Lower lobe of right lung (tissue), 2 donors: ENCODE measurements around the gene PLP2. TPM values are rescaled to one million over a fixed set of nuclear protein-coding genes. Genes with fewer than 3 reads are reported as not detected.
"Not testable (repeated sequence)": the region's sequence is repeated elsewhere in the genome, so short reads cannot be mapped to it uniquely, and the experiment has no call there.

Source experiments
- ATAC-seq, 2 donors: fragments of 200-7000 bp; cut with Tn5 transposase; one replicate each; pipeline ENCODE4 v1.9.1; 2020 to 2022; ENCODE audit warnings: mild to moderate bottlenecking in 2 of 2, moderate library complexity in 2 of 2
- DNase-seq: peaks from one replicate; pipeline ENCODE4 v3.0.0-alpha.2; 2020
- H3K27ac ChIP-seq: fragments of 200-600 bp; one replicate; pipeline ENCODE4 v1.8.0; 2022
- H3K27me3 ChIP-seq: fragments of 200-600 bp; one replicate; pipeline ENCODE4 v1.8.0; 2022; ENCODE audit warnings: low read depth
- H3K36me3 ChIP-seq: fragments of 200-600 bp; one replicate; pipeline ENCODE4 v1.8.0; 2022; ENCODE audit warnings: mild to moderate bottlenecking
- H3K4me1 ChIP-seq: fragments of 200-600 bp; one replicate; pipeline ENCODE4 v1.8.0; 2022
- H3K4me3 ChIP-seq: fragments of 200-600 bp; one replicate; pipeline ENCODE4 v1.8.0; 2022; ENCODE audit warnings: mild to moderate bottlenecking
- H3K9me3 ChIP-seq: fragments of 200-600 bp; one replicate; pipeline ENCODE4 v1.8.0; 2022
- CTCF ChIP-seq: fragments of 200-600 bp; IDR thresholded peaks from one replicate; pipeline ENCODE4 v1.8.0; 2022; ENCODE audit warnings: antibody characterized with exemption, mild to moderate bottlenecking
- intact Hi-C: fragments of 100-400 bp; cut with DNase I; formaldehyde crosslinking; loops from one replicate; pipeline ENCODE4 v1.11.0; 2022
- total RNA-seq: library from RNA; stranded (reverse); fragmentation: NEBNext Ultra II Directional; extraction: Animal tissue kit (Norgen Biotek cat#: 25700); gene quantifications from one replicate; pipeline ENCODE4 v1.2.1, GENCODE V29; 2021
- donor health status: DM: no; HTN: yes; CAD: no; lungs with severe emphysema.

The PLP2 gene
- total RNA-seq, 1 donor from 2014 or later = 91.8 TPM

- ATAC-seq (no peak), DNase-seq (no peak)
- no peaks in the 10 kb centered on the region for H3K27me3 ChIP-seq
- no peak overlapping the region for H3K27ac ChIP-seq
- no peaks in the 10 kb centered on the region for H3K4me1 ChIP-seq
- intact Hi-C loops = no loop called here
- H3K36me3 ChIP-seq = no peaks in the 10 kb centered on the region
- H3K4me3 ChIP-seq = no peak overlapping the region
- H3K9me3 ChIP-seq = no peaks in the 10 kb centered on the region
- TF ChIP-seq CTCF = no peak
Observed at GRCh38 chrX:49137492-49137891, 34.2 kb upstream of the PLP2 start.

GRCh38 chrX:49139713-49140112, 32.0 kb upstream of the PLP2 start:
- intact Hi-C loops = no loop called here
- Histone ChIP-seq H3K27me3 (no peaks in the 10 kb centered on the region), H3K27ac (no peak overlapping the region), H3K36me3 (no peaks in the 10 kb centered on the region), H3K4me3 (no peak overlapping the region), H3K9me3 (no peaks in the 10 kb centered on the region), H3K4me1 (no peaks in the 10 kb centered on the region)
- ATAC-seq = no peak
- TF ChIP-seq CTCF = no peak
- DNase-seq = no peak

DNA sequence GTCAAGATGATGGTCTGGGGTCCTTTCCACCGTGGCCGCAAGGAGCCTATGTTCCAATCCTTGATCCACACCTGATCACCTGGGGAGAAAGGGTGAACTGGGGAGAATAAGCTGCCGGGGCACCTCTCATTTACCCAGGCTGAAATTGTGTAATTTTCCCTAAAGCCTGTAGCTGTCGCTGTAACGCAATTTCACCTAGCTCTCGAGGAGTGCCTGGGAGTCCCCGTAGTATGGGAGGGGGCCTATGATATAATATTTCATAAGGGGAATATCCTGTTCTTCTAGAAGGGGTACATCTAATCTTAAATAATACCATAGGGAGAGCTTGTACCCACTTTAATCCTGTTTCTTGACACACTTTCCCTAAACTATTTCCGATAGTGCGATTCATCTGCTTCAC, 29.4 kb upstream of the PLP2 start:
- DNase-seq, H3K36me3 ChIP-seq, H3K27ac ChIP-seq, H3K4me3 ChIP-seq, H3K27me3 ChIP-seq, H3K9me3 ChIP-seq, H3K4me1 ChIP-seq, ATAC-seq, intact Hi-C loops: not testable (repeated sequence)
- TF ChIP-seq CTCF = peak; percentile 40

- H3K27ac ChIP-seq, H3K27me3 ChIP-seq, H3K36me3 ChIP-seq, H3K9me3 ChIP-seq, intact Hi-C loops, H3K4me3 ChIP-seq, DNase-seq, ATAC-seq, H3K4me1 ChIP-seq: not testable (repeated sequence)
Observed at GRCh38 chrX:49143154-49143553, 28.5 kb upstream of the PLP2 start.

GRCh38 chrX:49147282-49147681, 24.4 kb upstream of the PLP2 start:
- intact Hi-C loops = no loop called here
- TF ChIP-seq CTCF = no peak
- Histone ChIP-seq H3K9me3 (no peaks in the 10 kb centered on the region), H3K27ac (no peak overlapping the region), H3K27me3 (no peaks in the 10 kb centered on the region), H3K36me3 (no peaks in the 10 kb centered on the region), H3K4me3 (no peak overlapping the region), H3K4me1 (peaks cover 6% of the 10 kb centered on the region)
- ATAC-seq (no peak), DNase-seq (no peak)

DNA sequence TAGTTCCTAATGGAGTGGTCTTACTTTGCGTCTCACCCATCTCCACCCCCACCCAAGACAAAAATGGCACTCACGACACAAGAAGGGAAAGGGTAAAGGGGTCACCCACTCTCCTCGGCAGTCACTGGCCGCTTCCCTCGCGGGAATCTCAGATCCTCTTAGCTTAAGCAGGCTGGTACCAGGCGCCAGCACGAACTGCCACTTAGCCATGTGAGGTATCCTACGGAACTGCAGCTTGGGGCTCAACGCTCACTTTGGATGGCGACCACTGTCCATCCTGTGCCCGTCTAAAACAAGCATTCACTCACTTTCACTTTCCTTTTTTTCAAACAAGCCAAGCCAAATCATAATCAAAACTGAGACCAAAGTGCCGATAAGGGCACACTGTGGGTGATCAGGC, 23.8 kb upstream of the PLP2 start:
- DNase-seq = no peak
- H3K4me1 ChIP-seq = peaks cover 6% of the 10 kb centered on the region
- no peak overlapping the region for H3K27ac ChIP-seq
- no peak overlapping the region for H3K4me3 ChIP-seq
- H3K9me3 ChIP-seq = no peaks in the 10 kb centered on the region
- no peak for ATAC-seq
- H3K27me3 ChIP-seq = no peaks in the 10 kb centered on the region
- H3K36me3 ChIP-seq = no peaks in the 10 kb centered on the region
- TF ChIP-seq CTCF = no peak
- intact Hi-C loops = no loop called here

- H3K9me3 ChIP-seq, ATAC-seq, H3K27ac ChIP-seq, DNase-seq, H3K36me3 ChIP-seq, H3K4me1 ChIP-seq, H3K27me3 ChIP-seq, intact Hi-C loops, H3K4me3 ChIP-seq: not testable (repeated sequence)
Observed at GRCh38 chrX:49148390-49149100, 23.2 kb upstream of the PLP2 start.

DNA sequence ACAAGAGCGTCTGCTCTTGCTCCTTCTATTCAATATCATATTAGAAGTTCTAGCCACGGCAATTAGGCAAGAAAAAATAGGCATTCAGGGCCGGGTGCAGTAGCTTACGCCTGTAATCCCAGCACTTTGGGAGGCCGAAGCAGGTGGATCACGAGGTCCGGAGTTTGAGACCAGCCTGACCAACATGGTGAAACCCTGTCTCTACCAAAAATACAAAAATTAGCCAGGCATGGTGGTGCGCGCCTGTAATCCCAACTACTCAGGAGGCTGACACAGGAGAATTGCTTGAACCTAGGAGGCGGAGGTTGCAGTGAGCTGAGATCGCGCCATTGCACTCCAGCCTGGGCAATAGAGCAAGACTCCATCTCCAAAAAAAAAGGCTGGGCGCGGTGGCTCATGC, 22.4 kb upstream of the PLP2 start:
- DNase-seq, H3K4me3 ChIP-seq, H3K27ac ChIP-seq, ATAC-seq, H3K27me3 ChIP-seq, intact Hi-C loops, H3K36me3 ChIP-seq, H3K4me1 ChIP-seq, H3K9me3 ChIP-seq: not testable (repeated sequence)
